Small intestine (tissue), 16 donors: ENCODE results near the gene KCTD13. TPM values are rescaled to one million over a fixed set of nuclear protein-coding genes. Genes with fewer than 3 reads are reported as not detected.

Source experiments
- DNase-seq, 2 donors: peaks; one replicate each; pipeline versions ENCODE4 v3.0.0 to v3.0.0-alpha.2; 2013
- FAIRE-seq: peaks from 2 replicates; lab custom pipeline; 2012; peaks lifted over from hg19 to GRCh38; lab: Jason Lieb, UNC
- H3K27ac ChIP-seq, 3 donors: one replicate each; pipeline ENCODE4 v1.5.1; 2013; ENCODE audit warnings: low read length in 2 of 3, mild to moderate bottlenecking in 2 of 3, control low read depth in 1 of 3, inconsistent platforms in 1 of 3, low read depth in 1 of 3, moderate library complexity in 1 of 3
- H3K27me3 ChIP-seq, 3 donors: one replicate each; pipeline ENCODE4 v1.6.1; 2013; ENCODE audit warnings: low read length in 3 of 3, inconsistent platforms in 1 of 3; ENCODE audit not compliant: control insufficient read depth in 3 of 3, insufficient read depth in 3 of 3
- H3K36me3 ChIP-seq, 3 donors: one replicate each; pipeline ENCODE4 v1.6.1; 2013; ENCODE audit warnings: low read length in 3 of 3, inconsistent platforms in 1 of 3, low read depth in 1 of 3, mild to moderate bottlenecking in 1 of 3, moderate library complexity in 1 of 3; ENCODE audit not compliant: control insufficient read depth in 3 of 3, insufficient read depth in 2 of 3
- H3K4me1 ChIP-seq, 3 donors: one replicate each; pipeline ENCODE4 v1.6.1; 2013; ENCODE audit warnings: low read length in 2 of 3, inconsistent platforms in 1 of 3, low read depth in 1 of 3, mild to moderate bottlenecking in 1 of 3, moderate library complexity in 1 of 3; ENCODE audit not compliant: control insufficient read depth in 3 of 3, insufficient read depth in 2 of 3
- H3K4me3 ChIP-seq, 3 donors: one replicate each; pipeline ENCODE4 v1.5.1; 2013; ENCODE audit warnings: low read length in 3 of 3, control low read depth in 1 of 3, inconsistent platforms in 1 of 3, low read depth in 1 of 3, mild to moderate bottlenecking in 1 of 3, moderate library complexity in 1 of 3
- H3K9me3 ChIP-seq, 2 donors: one replicate each; pipeline ENCODE4 v1.6.1; 2013; ENCODE audit warnings: low read depth in 1 of 2, low read length in 1 of 2; ENCODE audit not compliant: control insufficient read depth in 2 of 2, insufficient read depth in 1 of 2
- WGBS, 3 donors: extraction: QIAGEN DNeasy Blood & Tissue Kit; methylation state at CpG; one replicate each; pipeline ENCODE4 v1.1.7; 2013; 5-methylcytosine and 5-hydroxymethylcytosine counted together
- long read RNA-seq, 10 donors: transcript quantifications; one replicate each; lab custom pipeline, GENCODE V29; 2026
- polyA plus RNA-seq, 4 donors: library from polyadenylated mRNA; stranded (reverse) in 3 of 4; unstranded in 1 of 4; fragments of 200-250 nt in 3 of 4; fragments of 120-200 nt in 1 of 4; gene quantifications; one replicate each; pipeline versions ENCODE4 v1.2.1 to v1.2.3, GENCODE V29; 2013
- donor health status: healthy with polysubstance abuse.
- donor health status: control.
- donor health status: control.
- donor health status: Bipolar disorder and iron deficiency.
- donor health status: healthy.

Gene KCTD13, protein sequence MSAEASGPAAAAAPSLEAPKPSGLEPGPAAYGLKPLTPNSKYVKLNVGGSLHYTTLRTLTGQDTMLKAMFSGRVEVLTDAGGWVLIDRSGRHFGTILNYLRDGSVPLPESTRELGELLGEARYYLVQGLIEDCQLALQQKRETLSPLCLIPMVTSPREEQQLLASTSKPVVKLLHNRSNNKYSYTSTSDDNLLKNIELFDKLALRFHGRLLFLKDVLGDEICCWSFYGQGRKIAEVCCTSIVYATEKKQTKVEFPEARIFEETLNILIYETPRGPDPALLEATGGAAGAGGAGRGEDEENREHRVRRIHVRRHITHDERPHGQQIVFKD
- polyA plus RNA-seq = 10 to 100 TPM; 10.8 to 26.6 (median 15.9) TPM
- long read RNA-seq, donor 1 = 0 reads
- long read RNA-seq, donor 2, partial matches to known transcripts = 0 of 1 reads
- long read RNA-seq, donor 2, other reads (novel, unspliced or antisense) = 0 of 1 reads
- long read RNA-seq, donor 3, full-length matches to known transcripts = 4 of 328 reads
- long read RNA-seq, donor 3, partial matches to known transcripts = 255 of 328 reads
- long read RNA-seq, donor 3, other reads (novel, unspliced or antisense) = 69 of 328 reads
- long read RNA-seq, donor 4 = 0 reads
- long read RNA-seq, donor 5, partial matches to known transcripts = 0 of 2 reads
- long read RNA-seq, donor 5, other reads (novel, unspliced or antisense) = 0 of 2 reads
- long read RNA-seq, donor 6, partial matches to known transcripts = 0 of 3 reads
- long read RNA-seq, donor 6, other reads (novel, unspliced or antisense) = 0 of 3 reads
- long read RNA-seq, donor 7, partial matches to known transcripts = 206 of 284 reads
- long read RNA-seq, donor 7, other reads (novel, unspliced or antisense) = 77 of 284 reads
- long read RNA-seq, donor 8, partial matches to known transcripts = 0 of 1 reads
- long read RNA-seq, donor 8, other reads (novel, unspliced or antisense) = 0 of 1 reads
- long read RNA-seq, donor 9, full-length matches to known transcripts = 2 of 2 reads
- long read RNA-seq, donor 9, partial matches to known transcripts = 0 of 2 reads
- long read RNA-seq, donor 9, other reads (novel, unspliced or antisense) = 0 of 2 reads
- long read RNA-seq, donor 10, full-length matches to known transcripts = 5 of 5 reads
- long read RNA-seq, donor 10, partial matches to known transcripts = 0 of 5 reads
- long read RNA-seq, donor 10, other reads (novel, unspliced or antisense) = 0 of 5 reads

DNA sequence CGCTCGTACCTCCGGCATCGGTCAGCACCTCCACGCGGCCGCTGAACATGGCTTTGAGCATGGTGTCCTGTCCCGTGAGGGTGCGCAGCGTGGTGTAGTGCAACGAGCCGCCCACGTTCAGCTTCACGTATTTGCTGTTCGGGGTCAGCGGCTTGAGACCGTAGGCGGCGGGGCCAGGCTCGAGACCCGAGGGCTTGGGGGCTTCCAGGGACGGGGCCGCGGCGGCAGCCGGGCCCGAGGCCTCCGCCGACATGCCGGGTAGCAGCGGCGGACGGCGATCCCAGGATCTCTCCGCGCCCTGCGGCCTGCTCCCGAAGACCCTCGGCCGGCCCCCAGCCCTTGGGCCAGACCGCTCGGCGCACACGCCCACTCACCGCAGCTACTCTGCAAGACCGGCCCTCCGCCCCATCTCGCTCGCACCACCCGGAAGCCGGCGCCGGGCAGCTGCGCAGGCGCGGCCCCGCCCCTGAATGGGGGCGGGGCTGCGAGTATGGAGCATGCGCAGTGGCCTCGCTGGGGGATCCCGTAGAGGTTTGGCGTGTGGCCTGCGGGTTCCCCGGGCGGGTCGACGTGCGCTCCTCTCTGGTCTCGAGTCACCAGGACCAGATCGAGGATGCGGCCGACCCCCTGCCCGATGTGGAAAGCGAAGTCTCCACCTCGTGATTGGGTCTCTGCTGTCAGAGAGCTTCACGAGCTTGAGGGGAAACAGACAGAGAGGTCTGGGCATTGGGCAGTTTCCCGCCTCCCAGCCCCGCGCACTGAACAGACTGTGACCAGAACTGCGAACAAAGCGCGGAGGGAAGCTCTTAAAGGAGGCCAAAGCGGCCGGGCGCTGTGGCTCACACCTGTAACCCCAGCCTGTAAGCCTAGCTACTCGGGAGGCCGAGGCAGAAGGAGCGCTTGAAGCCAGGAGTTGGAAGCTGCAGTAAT lies at the start of gene KCTD13:
Gene KCTD13 (minus strand): TSS at position 446 of the 930 bp plus-strand sequence. CDS start 193 bp downstream, at position 253.
- H3K4me3 ChIP-seq = peak within 1 kb of the TSS; percentile 64 to 93 (median 90)
- no peaks in the 10 kb centered on the region for H3K9me3 ChIP-seq
- 0 to 1% (median 0%) methylated on average over 66 to 89 of the region's 89 CpGs for WGBS, 3 donors
- FAIRE-seq (no peak), DNase-seq (peak; percentile 83 to 93)
- peaks cover 0 to 15% (median 3%) of the 10 kb centered on the region in 3 donors for H3K4me1 ChIP-seq
- H3K27ac ChIP-seq = peak within 1 kb of the TSS; percentile 65 to 88 (median 72)
- peaks cover 0 to 21% (median 16%) of the 10 kb centered on the region in 3 donors for H3K36me3 ChIP-seq
- H3K27me3 ChIP-seq = no peaks in the 10 kb centered on the region

DNA sequence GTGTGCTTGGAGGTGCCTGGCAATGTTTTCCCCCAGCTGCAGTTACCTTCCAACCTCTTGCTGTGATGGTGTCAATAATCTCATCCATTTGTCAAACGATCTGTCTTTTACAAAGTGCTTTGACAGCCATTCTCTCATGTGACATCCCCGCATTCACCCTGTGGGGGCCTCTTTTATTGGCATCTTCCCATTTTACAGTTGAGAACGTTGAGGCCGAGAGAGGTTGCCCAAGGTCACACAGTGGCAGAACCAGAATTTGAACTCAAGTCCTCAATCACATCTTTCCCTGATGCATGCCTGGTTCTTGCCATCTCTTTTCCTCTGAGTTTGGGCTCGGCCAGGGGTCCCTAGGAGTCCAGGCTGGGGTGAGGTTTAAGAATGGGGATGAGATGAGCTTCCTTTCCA lies 49.1 kb upstream of the KCTD13 start:
- peak overlapping the region in 2 of 3 donors; percentile 83 for H3K4me3 ChIP-seq
- H3K27me3 ChIP-seq = no peaks in the 10 kb centered on the region
- no peak for FAIRE-seq
- H3K4me1 ChIP-seq = peaks cover 0 to 24% (median 12%) of the 10 kb centered on the region in 3 donors
- H3K9me3 ChIP-seq = peaks cover 0 to 6% of the 10 kb centered on the region in 2 donors
- H3K36me3 ChIP-seq = peaks cover 4 to 43% (median 11%) of the 10 kb centered on the region in 3 donors
- 42 to 65% (median 54%) methylated on average over 5 of the region's 5 CpGs for WGBS, 3 donors
- no peak for DNase-seq
- H3K27ac ChIP-seq = peak overlapping the region in 1 of 3 donors; percentile 95

DNA sequence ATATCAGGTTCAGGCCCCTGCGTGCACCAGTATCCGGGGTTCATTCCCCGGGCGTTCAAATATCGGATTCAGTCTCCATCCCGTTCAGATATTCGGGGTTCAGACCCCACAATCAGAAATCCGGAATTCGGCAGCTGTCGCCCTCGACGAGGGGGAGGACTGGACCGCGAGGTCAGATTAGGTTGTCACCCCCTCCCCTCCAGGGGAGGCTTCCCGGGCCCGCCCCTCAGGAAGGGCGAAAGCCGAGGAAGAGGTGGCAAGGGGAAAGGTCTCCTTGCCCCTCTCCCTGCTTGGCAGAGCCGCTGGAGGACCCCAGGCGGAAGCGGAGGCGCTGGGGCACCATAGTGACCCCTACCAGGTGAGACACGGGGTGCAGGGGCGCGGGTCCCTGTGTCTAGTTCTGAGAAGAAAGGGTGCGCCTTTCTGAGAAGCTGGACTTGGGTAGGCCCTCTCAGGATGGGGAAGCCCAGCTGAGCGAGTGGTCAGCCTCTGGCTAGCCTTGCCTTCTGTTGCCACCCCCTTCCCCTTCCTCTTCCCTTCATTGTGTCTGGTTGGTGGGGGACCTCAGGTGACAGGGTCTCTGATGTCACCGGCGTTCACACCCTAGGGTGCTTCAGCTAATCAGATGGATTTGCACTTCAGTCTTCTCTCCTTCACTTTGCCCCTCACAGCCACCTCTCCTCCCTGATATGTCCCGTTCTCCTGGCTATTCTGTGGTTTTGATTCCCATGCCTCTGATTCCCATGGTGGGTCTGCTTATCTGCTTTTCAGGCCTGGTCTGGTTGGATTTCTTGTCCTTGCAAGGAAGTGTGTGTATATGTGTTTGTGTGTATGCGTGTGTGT lies 48.5 kb upstream of the KCTD13 start:
- H3K4me1 ChIP-seq = peaks cover 0 to 24% (median 12%) of the 10 kb centered on the region in 3 donors
- WGBS, 3 donors = 2% methylated on average over 23 to 31 of the region's 31 CpGs
- peak overlapping the region in 2 of 3 donors; percentile 80 to 95 for H3K27ac ChIP-seq
- H3K4me3 ChIP-seq = peak overlapping the region; percentile 83 to 86 (median 83)
- H3K9me3 ChIP-seq = peaks cover 0 to 6% of the 10 kb centered on the region in 2 donors
- peak; percentile 24 to 52 for DNase-seq
- FAIRE-seq = no peak
- H3K36me3 ChIP-seq = peaks cover 6 to 43% (median 7%) of the 10 kb centered on the region in 3 donors
- no peaks in the 10 kb centered on the region for H3K27me3 ChIP-seq

DNA sequence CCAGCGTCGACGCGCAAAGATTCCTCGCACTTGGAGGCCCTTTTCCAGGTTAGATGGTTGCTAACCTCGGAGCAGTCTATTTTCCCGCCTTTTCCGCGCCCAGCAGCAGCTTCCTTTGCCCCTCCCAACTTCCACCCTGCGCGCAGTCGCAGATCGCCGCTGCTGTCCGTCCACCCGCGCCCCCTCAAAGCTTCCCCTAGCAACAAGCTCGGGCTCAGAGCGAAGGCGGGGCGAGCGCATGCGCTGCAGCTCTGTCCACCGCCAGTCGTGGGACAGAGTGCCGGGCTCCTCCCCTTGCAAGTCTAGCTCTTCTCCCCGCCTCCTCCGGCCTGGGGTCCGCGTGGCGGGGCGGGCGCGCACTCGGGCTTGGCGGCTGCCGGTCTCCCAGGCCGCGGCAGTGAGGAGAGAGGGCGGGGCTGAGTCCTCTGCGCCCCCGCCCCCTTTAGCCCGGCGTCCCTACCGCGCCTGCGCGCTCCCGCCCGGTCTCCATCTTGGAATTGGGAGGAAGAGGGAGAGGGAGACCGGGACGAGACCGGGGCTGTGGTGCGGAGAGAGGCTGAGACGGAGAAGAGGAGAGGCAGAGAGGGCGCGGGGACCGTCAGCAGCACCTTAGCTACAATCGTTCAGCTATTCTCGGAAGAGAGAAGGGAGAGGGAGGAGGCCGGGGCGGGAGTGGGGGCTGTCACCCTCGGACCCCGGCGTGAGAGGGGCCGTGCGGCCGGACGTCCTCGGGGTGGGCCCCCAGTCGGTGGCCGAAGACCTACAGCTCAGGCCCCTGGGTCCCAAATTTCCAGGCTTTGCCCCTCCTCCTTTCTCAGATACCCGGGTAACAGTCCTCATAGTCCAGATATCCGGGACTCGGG lies 47.6 kb upstream of the KCTD13 start, which contains the start of gene TAOK2:
Gene TAOK2 (plus strand): TSS at position 485 of the 863 bp plus-strand sequence. CDS start 3,905 bp downstream, outside the sequence.
- peaks cover 0 to 24% (median 12%) of the 10 kb centered on the region in 3 donors for H3K4me1 ChIP-seq
- H3K9me3 ChIP-seq = peaks cover 0 to 6% of the 10 kb centered on the region in 2 donors
- H3K27me3 ChIP-seq = no peaks in the 10 kb centered on the region
- 4 to 6% (median 6%) methylated on average over 55 to 75 of the region's 75 CpGs for WGBS, 3 donors
- peak; percentile 97 to 99 for DNase-seq
- peak within 1 kb of the TSS; percentile 83 to 86 (median 83) for H3K4me3 ChIP-seq
- peak within 1 kb of the TSS; percentile 66 to 95 (median 80) for H3K27ac ChIP-seq
- FAIRE-seq = no peak
- H3K36me3 ChIP-seq = peaks cover 4 to 41% (median 8%) of the 10 kb centered on the region in 3 donors

DNA sequence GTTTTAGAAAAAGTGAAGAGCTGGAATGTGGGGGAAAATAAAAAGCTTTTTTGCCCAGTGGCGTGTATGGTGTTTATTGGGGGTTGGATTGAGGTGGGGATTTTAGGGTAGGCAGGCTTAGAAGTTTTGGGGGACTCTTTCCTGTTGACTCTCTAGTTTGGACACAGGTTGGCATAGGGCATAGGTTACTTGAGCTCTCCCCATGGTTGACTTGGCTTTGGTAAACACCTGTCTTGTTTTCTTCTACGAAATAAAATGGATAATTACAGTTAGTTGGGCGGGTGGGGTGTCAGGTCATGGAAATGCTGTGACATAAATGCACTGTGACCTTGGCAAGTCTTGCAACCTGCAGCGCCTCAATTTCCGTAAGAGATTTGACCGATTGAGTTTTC lies 47.0 kb upstream of the KCTD13 start:
- H3K4me3 ChIP-seq = no peak overlapping the region
- 66 to 71% (median 69%) methylated on average over 6 of the region's 6 CpGs for WGBS, 3 donors
- no peak for FAIRE-seq

DNA sequence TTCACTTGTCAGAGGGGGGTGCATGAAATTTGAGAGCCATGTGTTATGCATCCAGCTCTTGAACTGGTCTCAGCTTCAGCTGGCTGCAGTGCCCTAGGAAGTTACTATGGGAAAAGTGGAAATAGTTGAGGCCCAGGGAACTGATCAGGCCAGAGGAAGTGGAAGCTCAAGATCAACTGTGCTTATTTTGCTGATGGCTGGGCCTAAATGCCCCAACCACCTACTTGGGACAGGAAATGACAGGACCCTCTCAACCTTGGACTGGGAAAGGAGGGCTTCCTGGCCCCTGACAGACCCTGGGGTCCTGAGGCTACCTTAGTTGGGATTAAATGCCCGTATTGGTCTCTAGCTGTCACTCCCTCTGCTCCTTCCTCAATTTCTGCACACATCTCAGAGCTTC lies 46.5 kb upstream of the KCTD13 start:
- FAIRE-seq (no peak), DNase-seq (no peak)
- Histone ChIP-seq H3K27me3 (no peaks in the 10 kb centered on the region), H3K36me3 (peaks cover 10 to 35% (median 11%) of the 10 kb centered on the region in 3 donors), H3K4me3 (no peak overlapping the region), H3K9me3 (peaks cover 0 to 6% of the 10 kb centered on the region in 2 donors), H3K4me1 (peaks cover 0 to 24% (median 12%) of the 10 kb centered on the region in 3 donors), H3K27ac (no peak overlapping the region)
- WGBS, 3 donors = 92 to 95% (median 93%) methylated on average over 1 of the region's 1 CpG

More for the DNA sequence above, 47.0 kb upstream of the KCTD13 start:
- peaks cover 7 to 37% (median 12%) of the 10 kb centered on the region in 3 donors for H3K36me3 ChIP-seq
- peak overlapping the region; percentile 15 to 32 (median 32) for H3K27ac ChIP-seq
- no peaks in the 10 kb centered on the region for H3K27me3 ChIP-seq
- no peak for DNase-seq
- peaks cover 0 to 24% (median 12%) of the 10 kb centered on the region in 3 donors for H3K4me1 ChIP-seq
- H3K9me3 ChIP-seq = peaks cover 0 to 6% of the 10 kb centered on the region in 2 donors
